IMR-90 (cell line): ENCODE results near the gene LRSAM1.

Source experiments
- BHLHE40 ChIP-seq: fragments of 150-350 bp; IDR thresholded peaks from 2 replicates; pipeline ENCODE4 v1.6.1; 2016; ENCODE audit warnings: mild to moderate bottlenecking, low read depth, low read length
- CEBPB ChIP-seq: IDR thresholded peaks from 2 replicates; pipeline ENCODE4 v1.6.1; 2012; ENCODE audit warnings: low read depth, low read length, improper control_type of control experiment
- CHD1 ChIP-seq: IDR thresholded peaks from 2 replicates; pipeline ENCODE4 v1.6.1; 2012; ENCODE audit warnings: low read depth, low read length, improper control_type of control experiment
- CTCF ChIP-seq: conservative IDR thresholded peaks from 2 replicates; pipeline ENCODE4 v1.5.1; 2012; ENCODE audit warnings: mild to moderate bottlenecking, low read depth, low read length, improper control_type of control experiment
- FOS ChIP-seq: fragments of 150-350 bp; IDR thresholded peaks from 2 replicates; pipeline ENCODE4 v1.6.1; 2016; ENCODE audit warnings: low read depth, low read length
- MAZ ChIP-seq: IDR thresholded peaks from 2 replicates; pipeline ENCODE4 v1.6.1; 2012; ENCODE audit warnings: low read depth, mild to moderate bottlenecking, low read length, improper control_type of control experiment, moderate library complexity, borderline replicate concordance
- MXI1 ChIP-seq: IDR thresholded peaks from 2 replicates; pipeline ENCODE4 v1.6.1; 2012; ENCODE audit warnings: low read depth, mild to moderate bottlenecking, low read length, moderate library complexity, borderline replicate concordance
- POLR2A ChIP-seq: IDR thresholded peaks from 2 replicates; pipeline ENCODE4 v1.6.1; 2012; ENCODE audit warnings: mild to moderate bottlenecking, low read depth, low read length
- RAD21 ChIP-seq: IDR thresholded peaks from 2 replicates; pipeline ENCODE4 v1.6.1; 2012; ENCODE audit warnings: low read length, improper control_type of control experiment
- RCOR1 ChIP-seq: IDR thresholded peaks from 2 replicates; pipeline ENCODE4 v1.6.1; 2012; ENCODE audit warnings: mild to moderate bottlenecking, low read length, improper control_type of control experiment; ENCODE audit not compliant: insufficient replicate concordance
- RFX5 ChIP-seq: IDR thresholded peaks from 2 replicates; pipeline ENCODE4 v1.8.0; 2012; ENCODE audit warnings: low read depth, mild to moderate bottlenecking, low read length, moderate library complexity
- USF2 ChIP-seq: fragments of 150-350 bp; IDR thresholded peaks from 2 replicates; pipeline ENCODE4 v1.6.1; 2017; ENCODE audit warnings: mild to moderate bottlenecking, antibody characterized with exemption, low read length, low read depth

GRCh38 chr9:127529671-127530070 lies 78.4 kb downstream of the LRSAM1 start:
- TF ChIP-seq CTCF = no peak
- no peak for TF ChIP-seq MAZ
- TF ChIP-seq MXI1 = no peak
- TF ChIP-seq POLR2A = no peak
- no peak for TF ChIP-seq BHLHE40
- no peak for TF ChIP-seq RAD21
- TF ChIP-seq CEBPB = no peak
- no peak for TF ChIP-seq USF2
- no peak for TF ChIP-seq RCOR1
- TF ChIP-seq CHD1 = no peak
- no peak for TF ChIP-seq RFX5
- no peak for TF ChIP-seq FOS
